Peyer's patch (tissue), 4 donors: ENCODE measurements around the gene GALM. TPM values are rescaled to one million over a fixed set of nuclear protein-coding genes. Genes with fewer than 3 reads are reported as not detected.
A peak's percentile ranks its signal among the peaks of the same experiment; 100 is the strongest.

Source experiments
- DNase-seq, 3 donors: peaks; one replicate each; pipeline ENCODE4 v3.0.0-alpha.2; 2017 to 2019
- H3K27ac ChIP-seq, 4 donors: fragments of 200-600 bp; sonication (generic); one replicate each; pipeline ENCODE4 v1.5.1; 2016 to 2019
- H3K27me3 ChIP-seq, 2 donors: fragments of 200-600 bp; sonication (generic); one replicate each; pipeline ENCODE4 v1.5.1; 2019
- H3K36me3 ChIP-seq, 3 donors: fragments of 200-600 bp; sonication (generic); one replicate each; pipeline ENCODE4 v1.5.1; 2016 to 2019
- H3K4me1 ChIP-seq, 4 donors: fragments of 200-600 bp; sonication (generic); one replicate each; pipeline ENCODE4 v1.5.1; 2016 to 2019
- H3K4me3 ChIP-seq, 4 donors: fragments of 200-600 bp; sonication (generic); 1 replicate in 3 of 4; 2 replicates in 1 of 4; pipeline ENCODE4 v1.5.1; 2016 to 2019; ENCODE audit warnings: mild to moderate bottlenecking in 1 of 4
- H3K9me3 ChIP-seq, 4 donors: fragments of 200-600 bp; sonication (generic); one replicate each; pipeline ENCODE4 v1.5.1; 2016 to 2019; ENCODE audit warnings: mild to moderate bottlenecking in 1 of 4
- CTCF ChIP-seq, 6 experiments: fragments of 450-650 bp in 4 of 6; fragments of 200-600 bp in 2 of 6; sonication (generic) in 1 of 6; IDR thresholded peaks; one replicate each; pipeline ENCODE4 v1.5.1; 2017 to 2019; ENCODE audit warnings: antibody characterized with exemption in 6 of 6, mild to moderate bottlenecking in 3 of 6, moderate library complexity in 1 of 6
- POLR2A ChIP-seq, 2 donors: fragments of 450-650 bp; IDR thresholded peaks; one replicate each; pipeline ENCODE4 v1.5.1; 2017; ENCODE audit warnings: antibody characterized with exemption in 2 of 2, mild to moderate bottlenecking in 2 of 2, moderate library complexity in 2 of 2
- total RNA-seq, 4 donors: library from RNA; depleted of rRNA; stranded (reverse); fragments of >200 nt; gene quantifications; one replicate each; pipeline ENCODE4 v1.1.0, GENCODE V29; 2016

Gene GALM
- total RNA-seq, 4 donors from 2014 or later, result 68.1 to 118 (median 86.0) TPM

- no peak for DNase-seq
- no peaks in the 10 kb centered on the region for H3K4me1 ChIP-seq
- H3K36me3 ChIP-seq, result no peaks in the 10 kb centered on the region
- H3K4me3 ChIP-seq, result no peak overlapping the region
- no peaks in the 10 kb centered on the region for H3K9me3 ChIP-seq
- no peaks in the 10 kb centered on the region for H3K27me3 ChIP-seq
- TF ChIP-seq POLR2A (IDR thresholded peaks at IDR 0.05) (no peak), CTCF (IDR thresholded peaks at IDR 0.05) (no peak)
- no peak overlapping the region for H3K27ac ChIP-seq
These were observed 105.7 kb downstream of the GALM start for GRCh38 chr2:38771632-38772031.

GRCh38 chr2:38775097-38775920 lies 109.4 kb downstream of the GALM start:
- Histone ChIP-seq H3K4me1 (peaks cover 0 to 7% (median 0%) of the 10 kb centered on the region in 4 donors), H3K27ac (no peak overlapping the region), H3K27me3 (no peaks in the 10 kb centered on the region), H3K36me3 (no peaks in the 10 kb centered on the region), H3K4me3 (no peak overlapping the region), H3K9me3 (no peaks in the 10 kb centered on the region)
- TF ChIP-seq CTCF (IDR thresholded peaks at IDR 0.05), result no peak
- no peak for DNase-seq

- H3K36me3 ChIP-seq, result peaks cover 0 to under 1% (median 0%) of the 10 kb centered on the region in 3 donors
- peaks cover 0 to 7% (median 0%) of the 10 kb centered on the region in 4 donors for H3K4me1 ChIP-seq
- no peaks in the 10 kb centered on the region for H3K27me3 ChIP-seq
- no peak overlapping the region for H3K4me3 ChIP-seq
- no peaks in the 10 kb centered on the region for H3K9me3 ChIP-seq
- no peak for DNase-seq
- no peak for TF ChIP-seq POLR2A (IDR thresholded peaks at IDR 0.05)
- no peak for TF ChIP-seq CTCF (IDR thresholded peaks at IDR 0.05)
- no peak overlapping the region for H3K27ac ChIP-seq
These were observed 110.0 kb downstream of the GALM start for GRCh38 chr2:38775921-38776225.

- H3K4me3 ChIP-seq, result no peak overlapping the region
- no peaks in the 10 kb centered on the region for H3K9me3 ChIP-seq
- H3K27me3 ChIP-seq, result no peaks in the 10 kb centered on the region
- DNase-seq, result no peak
- no peak for TF ChIP-seq CTCF (IDR thresholded peaks at IDR 0.05)
- TF ChIP-seq POLR2A (IDR thresholded peaks at IDR 0.05), result no peak
- no peak overlapping the region for H3K27ac ChIP-seq
- peaks cover 0 to 7% (median 0%) of the 10 kb centered on the region in 4 donors for H3K4me1 ChIP-seq
- H3K36me3 ChIP-seq, result peaks cover 0 to 5% (median 0%) of the 10 kb centered on the region in 3 donors
These were observed 110.6 kb downstream of the GALM start for GRCh38 chr2:38776531-38776930.

- Histone ChIP-seq H3K36me3 (peaks cover 0 to 11% (median 0%) of the 10 kb centered on the region in 3 donors), H3K4me3 (peak overlapping the region; percentile 51 to 66 (median 60)), H3K9me3 (no peaks in the 10 kb centered on the region), H3K27me3 (no peaks in the 10 kb centered on the region), H3K4me1 (peaks cover 0 to 7% (median 0%) of the 10 kb centered on the region in 4 donors), H3K27ac (peak overlapping the region in 3 of 4 donors; percentile 44 to 80 (median 71))
- DNase-seq, result no peak
- TF ChIP-seq POLR2A (IDR thresholded peaks at IDR 0.05) (no peak), CTCF (IDR thresholded peaks at IDR 0.05) (no peak)
These were observed 112.8 kb downstream of the GALM start for GRCh38 chr2:38778687-38779082.
